Cardiac fibroblast (primary cell): ENCODE measurements around the gene TM2D1.

Experiments
- DNase-seq, 2 donors: peaks; one replicate each; pipeline versions ENCODE4 v3.0.0 to v3.0.0-alpha.2; 2010; ENCODE audit warnings: low read depth in 2 of 2
- H3K4me3 ChIP-seq, 2 donors: replicated peaks in 1 of 2; 1 replicate in 1 of 2; 2 replicates in 1 of 2; pipeline ENCODE4 v1.5.1; 2011; ENCODE audit warnings: low read depth in 2 of 2, low read length in 2 of 2, mild to moderate bottlenecking in 2 of 2, moderate library complexity in 1 of 2
- TF ChIP-seq, protein P1 (sequence below): IDR thresholded peaks from one replicate; pipeline ENCODE4 v1.5.1; 2011; ENCODE audit warnings: low read depth, mild to moderate bottlenecking, low read length, inconsistent platforms

The TM2D1 gene

DNA sequence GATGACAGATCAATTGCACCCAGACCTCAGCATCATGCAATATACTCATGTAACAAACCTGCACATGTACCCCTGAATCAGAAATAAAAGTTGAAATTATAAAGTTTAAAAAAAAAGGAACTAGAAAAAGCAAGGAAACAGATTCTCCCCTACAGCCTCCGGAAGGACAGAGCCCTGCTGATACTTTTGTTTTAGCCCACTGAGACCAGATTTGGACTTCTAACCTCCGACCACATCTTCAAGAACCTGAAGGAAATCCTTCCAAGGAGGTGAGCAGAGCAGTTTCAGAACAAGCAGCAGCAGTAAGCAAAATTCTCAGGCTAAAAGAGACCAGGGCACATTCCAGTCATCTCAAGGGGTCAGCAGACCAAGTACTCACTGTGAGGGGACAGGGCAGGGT is 54.5 kb downstream of the TM2D1 start:
- TF ChIP-seq, protein P1, sequence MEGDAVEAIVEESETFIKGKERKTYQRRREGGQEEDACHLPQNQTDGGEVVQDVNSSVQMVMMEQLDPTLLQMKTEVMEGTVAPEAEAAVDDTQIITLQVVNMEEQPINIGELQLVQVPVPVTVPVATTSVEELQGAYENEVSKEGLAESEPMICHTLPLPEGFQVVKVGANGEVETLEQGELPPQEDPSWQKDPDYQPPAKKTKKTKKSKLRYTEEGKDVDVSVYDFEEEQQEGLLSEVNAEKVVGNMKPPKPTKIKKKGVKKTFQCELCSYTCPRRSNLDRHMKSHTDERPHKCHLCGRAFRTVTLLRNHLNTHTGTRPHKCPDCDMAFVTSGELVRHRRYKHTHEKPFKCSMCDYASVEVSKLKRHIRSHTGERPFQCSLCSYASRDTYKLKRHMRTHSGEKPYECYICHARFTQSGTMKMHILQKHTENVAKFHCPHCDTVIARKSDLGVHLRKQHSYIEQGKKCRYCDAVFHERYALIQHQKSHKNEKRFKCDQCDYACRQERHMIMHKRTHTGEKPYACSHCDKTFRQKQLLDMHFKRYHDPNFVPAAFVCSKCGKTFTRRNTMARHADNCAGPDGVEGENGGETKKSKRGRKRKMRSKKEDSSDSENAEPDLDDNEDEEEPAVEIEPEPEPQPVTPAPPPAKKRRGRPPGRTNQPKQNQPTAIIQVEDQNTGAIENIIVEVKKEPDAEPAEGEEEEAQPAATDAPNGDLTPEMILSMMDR, result no peak
- no peak overlapping the region for H3K4me3 ChIP-seq
- DNase-seq, result no peak

GRCh38 chr1:61670016-61670415 is 54.9 kb downstream of the TM2D1 start:
- DNase-seq, result no peak
- TF ChIP-seq, protein P1, result no peak
- H3K4me3 ChIP-seq, result no peak overlapping the region

DNA sequence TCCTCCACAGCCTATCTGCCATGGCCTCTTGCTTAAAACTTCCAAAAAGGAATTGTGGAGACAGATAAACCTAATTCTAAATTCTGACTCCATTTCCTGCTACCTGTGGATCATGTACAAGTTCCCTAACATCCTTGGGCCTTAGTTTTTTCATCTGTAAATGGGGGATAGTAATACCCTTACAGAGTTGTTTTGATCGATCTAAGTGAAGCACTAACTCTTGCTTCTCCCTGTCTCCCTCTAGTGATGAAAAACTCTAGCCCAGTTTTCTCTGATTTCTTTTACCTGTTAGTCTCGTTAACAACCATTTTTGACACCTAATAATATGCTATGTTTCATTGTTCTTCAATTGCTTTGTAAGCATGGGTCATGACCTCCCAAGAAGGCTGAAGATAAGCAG is 65.9 kb downstream of the TM2D1 start:
- TF ChIP-seq, protein P1, result peak; percentile 40
- no peak overlapping the region for H3K4me3 ChIP-seq
- DNase-seq, result peak in 1 of 2 donors; percentile 11

- TF ChIP-seq, protein P1, result no peak
- no peak for DNase-seq
- no peak overlapping the region for H3K4me3 ChIP-seq
Observed at GRCh38 chr1:61655453-61655852, 69.5 kb downstream of the TM2D1 start.

GRCh38 chr1:61654067-61654466 is 70.9 kb downstream of the TM2D1 start:
- no peak for DNase-seq
- TF ChIP-seq, protein P1, result no peak
- no peak overlapping the region for H3K4me3 ChIP-seq

DNA sequence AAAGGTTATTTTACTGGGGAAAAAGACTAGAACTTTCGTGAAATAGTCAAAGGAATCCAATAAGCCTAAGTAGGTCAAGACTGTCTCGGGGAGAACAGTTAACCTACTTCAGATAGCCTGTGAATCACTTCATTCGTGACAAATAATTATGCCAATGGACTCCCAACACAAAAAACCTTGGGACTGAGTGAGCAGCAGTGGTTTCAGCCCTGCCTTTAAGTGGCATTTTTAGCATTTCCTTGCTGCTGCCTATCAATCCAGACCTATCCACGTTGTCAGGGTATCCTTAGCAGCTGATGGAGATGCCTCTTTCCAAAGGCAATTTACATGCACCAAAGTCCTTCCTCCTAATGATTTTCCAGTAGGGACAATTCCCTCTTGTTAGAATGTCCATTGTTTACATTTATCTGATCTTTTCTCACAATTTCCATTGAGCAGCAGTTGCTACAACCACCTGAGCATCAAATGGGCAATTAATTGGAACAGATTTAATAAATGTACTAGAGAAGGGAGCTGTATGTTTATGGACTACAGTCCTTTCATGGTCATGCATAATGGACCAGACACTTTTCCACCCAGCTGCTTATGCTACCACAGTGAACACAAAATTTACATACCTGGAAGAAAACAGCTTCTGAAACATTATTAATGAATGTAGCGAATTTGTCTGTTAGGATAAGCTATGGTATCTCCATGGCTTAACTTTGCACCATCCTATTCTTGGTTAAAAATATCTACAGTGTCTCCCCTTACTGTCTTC is 75.8 kb downstream of the TM2D1 start:
- DNase-seq, result no peak
- TF ChIP-seq, protein P1, result no peak
- H3K4me3 ChIP-seq, result no peak overlapping the region

DNA sequence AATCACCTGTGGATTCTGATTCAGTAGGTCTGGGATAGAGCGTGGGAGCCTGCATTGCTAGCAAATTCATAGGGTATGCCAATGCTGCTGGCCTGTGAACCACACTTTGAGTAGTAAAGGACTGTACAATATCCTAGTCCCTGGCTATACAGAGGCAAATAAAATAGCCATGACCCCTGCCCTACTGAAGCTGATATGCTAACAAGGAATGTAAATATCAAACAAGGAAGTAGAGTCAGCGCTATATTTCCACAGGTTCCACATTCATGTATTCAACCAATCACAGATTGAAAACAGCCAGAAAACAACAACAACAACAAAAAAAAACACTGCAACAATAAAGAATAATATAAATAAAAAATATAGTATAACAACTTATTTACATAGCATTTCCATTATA is 77.8 kb downstream of the TM2D1 start:
- no peak overlapping the region for H3K4me3 ChIP-seq
- no peak for DNase-seq
- TF ChIP-seq, protein P1, result no peak
